ENCODE results near the gene KCNJ16.

Gene KCNJ16

DNA sequence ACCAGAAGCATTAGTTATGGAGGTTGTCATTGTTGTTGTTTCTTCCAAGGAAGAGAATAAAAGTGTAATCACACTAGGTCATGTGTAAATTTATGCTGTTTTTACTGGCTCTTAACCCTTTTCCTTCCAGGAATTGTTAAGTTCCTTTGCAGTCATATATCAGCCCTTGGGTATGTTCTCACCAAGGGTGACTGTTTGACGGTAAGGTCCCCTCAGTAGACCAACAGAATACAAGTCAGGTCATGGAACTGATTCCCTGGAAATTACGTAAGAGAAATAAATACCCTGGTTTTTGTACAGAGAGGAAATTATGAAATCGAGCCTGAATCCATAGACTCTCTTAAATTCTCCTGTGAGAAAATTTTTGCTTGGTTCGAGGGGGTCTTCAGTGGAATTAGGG lies 83.2 kb downstream of the KCNJ16 start:
- TF ChIP-seq, protein P1, sequence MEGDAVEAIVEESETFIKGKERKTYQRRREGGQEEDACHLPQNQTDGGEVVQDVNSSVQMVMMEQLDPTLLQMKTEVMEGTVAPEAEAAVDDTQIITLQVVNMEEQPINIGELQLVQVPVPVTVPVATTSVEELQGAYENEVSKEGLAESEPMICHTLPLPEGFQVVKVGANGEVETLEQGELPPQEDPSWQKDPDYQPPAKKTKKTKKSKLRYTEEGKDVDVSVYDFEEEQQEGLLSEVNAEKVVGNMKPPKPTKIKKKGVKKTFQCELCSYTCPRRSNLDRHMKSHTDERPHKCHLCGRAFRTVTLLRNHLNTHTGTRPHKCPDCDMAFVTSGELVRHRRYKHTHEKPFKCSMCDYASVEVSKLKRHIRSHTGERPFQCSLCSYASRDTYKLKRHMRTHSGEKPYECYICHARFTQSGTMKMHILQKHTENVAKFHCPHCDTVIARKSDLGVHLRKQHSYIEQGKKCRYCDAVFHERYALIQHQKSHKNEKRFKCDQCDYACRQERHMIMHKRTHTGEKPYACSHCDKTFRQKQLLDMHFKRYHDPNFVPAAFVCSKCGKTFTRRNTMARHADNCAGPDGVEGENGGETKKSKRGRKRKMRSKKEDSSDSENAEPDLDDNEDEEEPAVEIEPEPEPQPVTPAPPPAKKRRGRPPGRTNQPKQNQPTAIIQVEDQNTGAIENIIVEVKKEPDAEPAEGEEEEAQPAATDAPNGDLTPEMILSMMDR (IDR thresholded peaks at IDR 0.05; ENCODE audit: control insufficient read depth, extremely low read depth, insufficient read depth): no peak
- no peak overlapping the region for H3K4me3 ChIP-seq (ENCODE audit: low read depth, low read length)
- no peak for DNase-seq (ENCODE audit: low read depth)

DNA sequence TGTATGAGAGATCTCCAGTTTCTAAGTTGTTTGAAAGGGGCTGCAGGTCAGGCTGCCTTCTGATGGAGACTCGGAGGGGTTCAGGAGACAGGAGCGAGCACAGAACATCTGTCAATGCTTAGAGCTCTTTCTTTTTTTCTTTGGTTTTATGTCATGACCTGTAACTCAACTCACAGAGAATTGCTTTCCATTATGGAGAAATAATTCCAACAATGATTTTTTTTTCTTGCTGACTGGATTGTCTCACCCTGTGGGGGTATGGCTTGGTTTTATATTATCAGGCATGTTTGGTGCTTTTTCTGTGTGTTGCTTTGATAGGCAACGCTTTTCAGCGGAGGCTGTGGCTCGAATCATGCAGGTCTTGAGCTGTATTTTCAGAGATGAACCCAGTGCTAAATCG lies 83.6 kb downstream of the KCNJ16 start:
- no peak overlapping the region for H3K4me3 ChIP-seq (ENCODE audit: low read depth, low read length)
- TF ChIP-seq, protein P1 (IDR thresholded peaks at IDR 0.05; ENCODE audit: control insufficient read depth, extremely low read depth, insufficient read depth): no peak
- no peak for DNase-seq (ENCODE audit: low read depth)

DNA sequence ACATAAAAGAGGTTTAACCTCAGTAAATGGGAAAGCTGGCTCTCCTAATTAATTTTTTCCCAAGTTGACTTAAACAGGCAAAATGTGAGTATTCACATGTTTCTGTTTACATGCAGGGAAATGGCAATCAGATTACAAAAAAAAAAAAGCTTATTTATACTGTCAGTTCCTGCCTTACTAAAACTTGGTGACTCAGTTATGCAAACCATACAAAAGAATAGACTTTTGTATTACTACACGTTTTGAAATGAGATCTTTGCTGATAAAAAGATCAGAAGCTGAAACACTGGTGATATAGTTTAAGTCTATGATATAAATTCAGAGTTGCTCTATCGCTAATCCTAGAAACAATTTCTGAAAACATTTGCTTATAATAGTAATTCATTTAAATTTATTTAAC lies 85.0 kb downstream of the KCNJ16 start:
- no peak overlapping the region for H3K4me3 ChIP-seq (ENCODE audit: low read depth, low read length)
- DNase-seq (ENCODE audit: low read depth): no peak
- TF ChIP-seq, protein P1 (IDR thresholded peaks at IDR 0.05; ENCODE audit: control insufficient read depth, extremely low read depth, insufficient read depth): no peak

DNA sequence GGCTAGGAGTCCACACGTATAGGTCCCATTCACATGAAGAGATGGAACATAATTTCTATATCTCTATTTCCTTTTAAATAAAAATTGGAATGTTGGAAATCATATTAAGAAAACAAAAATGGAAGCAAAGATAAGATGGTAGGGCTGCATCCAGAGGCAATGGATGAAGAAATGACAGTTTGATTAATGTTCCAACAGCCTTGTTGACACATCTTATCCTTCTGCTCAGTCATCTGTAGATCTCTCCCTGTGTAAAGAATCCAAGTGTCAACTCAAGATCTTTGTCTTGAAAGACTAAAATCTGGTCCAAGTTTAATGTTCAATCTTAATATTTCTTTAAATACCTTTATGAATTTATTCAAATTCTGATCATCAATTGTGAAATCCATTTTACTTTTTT lies 86.5 kb downstream of the KCNJ16 start:
- TF ChIP-seq, protein P1 (IDR thresholded peaks at IDR 0.05; ENCODE audit: control insufficient read depth, extremely low read depth, insufficient read depth): no peak
- no peak for DNase-seq (ENCODE audit: low read depth)
- H3K4me3 ChIP-seq (ENCODE audit: low read depth, low read length): no peak overlapping the region

DNA sequence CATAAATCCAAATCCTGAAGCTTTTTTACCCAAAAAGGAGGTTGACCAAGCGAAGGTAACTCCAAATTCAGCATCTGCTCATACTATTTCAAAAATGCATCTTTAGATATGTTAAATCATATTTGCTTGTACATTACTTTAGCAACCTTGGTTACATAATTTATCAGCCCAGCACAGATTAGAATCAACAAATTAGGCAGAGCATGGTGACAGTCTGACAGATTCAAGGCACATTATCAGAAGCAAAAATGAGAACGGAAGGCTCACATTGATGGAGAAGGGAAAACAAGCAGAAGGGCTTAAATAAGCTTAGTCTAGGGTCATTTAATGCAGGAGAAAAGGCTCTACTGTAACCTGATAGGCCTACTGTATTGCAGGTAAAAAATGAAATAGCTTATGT lies 90.4 kb downstream of the KCNJ16 start:
- H3K4me3 ChIP-seq (ENCODE audit: low read depth, low read length): no peak overlapping the region
- TF ChIP-seq, protein P1 (IDR thresholded peaks at IDR 0.05; ENCODE audit: control insufficient read depth, extremely low read depth, insufficient read depth): no peak
- DNase-seq (ENCODE audit: low read depth): no peak

DNA sequence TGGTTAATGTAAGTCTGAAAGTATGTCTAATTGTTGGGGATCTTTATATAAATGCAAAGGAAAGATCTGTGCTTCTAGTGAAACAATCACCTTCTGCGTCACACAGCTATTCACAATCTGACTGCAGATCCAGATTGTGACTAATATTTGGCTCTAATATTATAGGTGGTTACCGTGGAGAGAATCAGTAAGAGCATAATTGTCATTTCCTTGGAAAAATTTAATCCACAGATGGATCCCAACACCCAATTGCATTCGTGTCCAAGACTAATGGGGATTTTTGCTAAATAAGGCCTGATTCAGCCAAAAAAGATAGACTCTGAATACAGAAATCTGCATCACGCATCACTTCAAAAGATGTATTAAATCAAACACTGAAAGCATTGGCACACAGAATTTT lies 91.6 kb downstream of the KCNJ16 start:
- DNase-seq (ENCODE audit: low read depth): no peak
- no peak overlapping the region for H3K4me3 ChIP-seq (ENCODE audit: low read depth, low read length)
- TF ChIP-seq, protein P1 (IDR thresholded peaks at IDR 0.05; ENCODE audit: control insufficient read depth, extremely low read depth, insufficient read depth): no peak

All from LNCaP clone FGC (cell line).